ENCODE measurements around the gene CREB3L2. TPM values are rescaled to one million over a fixed set of nuclear protein-coding genes. Genes with fewer than 3 reads are reported as not detected.

CREB3L2 gene
- total and polyA plus RNA-seq, 4 donors, result 13.0 to 25.7 (median 19.5) TPM

DNA sequence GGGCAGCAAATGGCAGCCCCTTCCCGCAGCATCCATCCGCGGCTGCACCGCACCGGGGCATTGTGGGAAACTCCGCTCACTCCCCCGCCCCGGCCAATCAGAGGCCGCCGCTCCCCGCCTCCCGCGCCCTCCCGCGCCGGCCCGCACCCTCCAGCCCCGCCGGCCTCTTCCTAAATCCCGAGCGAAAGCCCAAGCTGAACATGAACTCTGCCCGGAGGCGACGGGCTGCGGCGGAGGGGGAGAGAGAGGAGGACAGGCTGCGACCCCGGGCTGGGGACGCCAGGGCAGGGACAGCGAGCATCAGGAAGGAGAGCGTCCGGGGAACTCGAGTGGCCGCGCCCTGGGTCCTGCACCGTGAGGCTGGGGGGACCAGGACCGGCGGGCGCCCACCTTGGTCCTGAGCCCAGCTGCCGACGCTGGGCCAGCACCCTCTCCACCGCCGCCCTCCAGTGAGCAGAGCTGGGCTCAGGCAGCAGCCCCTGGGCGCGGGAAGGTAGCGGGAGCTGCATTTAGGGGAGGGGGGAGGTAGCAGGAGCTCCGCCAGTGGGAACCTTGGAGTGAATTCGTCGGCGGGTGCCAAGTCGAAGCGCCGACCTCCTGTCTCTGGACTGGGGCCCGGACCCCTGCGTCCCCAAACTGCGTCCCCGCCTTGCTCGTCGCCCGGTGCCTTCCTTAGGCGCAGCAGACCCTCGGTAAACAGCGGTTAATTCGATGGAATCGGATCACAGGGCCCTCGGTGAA lies 154.9 kb downstream of the CREB3L2 start, which contains the start of gene DGKI:
Gene DGKI, minus strand, starts transcription at position 148 of the 741 bp plus-strand sequence.
- H3K4me3 ChIP-seq (ENCODE audit: low read depth, low read length), result peak within 1 kb of the TSS; percentile 46
- peak; percentile 41 to 97 (median 76) for DNase-seq (ENCODE audit: low read depth in 4 of 6, low spot score in 6 of 6)
- under 1% methylated on average over 66 of the region's 66 CpGs for WGBS (ENCODE audit: insufficient coverage)
- peaks cover 27% of the 10 kb centered on the region for H3K4me1 ChIP-seq (ENCODE audit: control insufficient read depth, insufficient read depth, low read length)
- H3K36me3 ChIP-seq (ENCODE audit: control insufficient read depth, insufficient read depth, low read length), result no peaks in the 10 kb centered on the region
- H3K27ac ChIP-seq (ENCODE audit: low read depth, low read length), result peak within 1 kb of the TSS; percentile 63
- peaks cover 2% of the 10 kb centered on the region for H3K27me3 ChIP-seq (ENCODE audit: control insufficient read depth, insufficient read depth, low read length)
- H3K9me3 ChIP-seq (ENCODE audit: control insufficient read depth, insufficient read depth, low read length), result no peaks in the 10 kb centered on the region

GRCh38 chr7:137846549-137846826 lies 155.4 kb downstream of the CREB3L2 start:
- peak overlapping the region; percentile 46 for H3K4me3 ChIP-seq (ENCODE audit: low read depth, low read length)
- H3K9me3 ChIP-seq (ENCODE audit: control insufficient read depth, insufficient read depth, low read length), result no peaks in the 10 kb centered on the region
- no peak for DNase-seq (ENCODE audit: low read depth in 4 of 6, low spot score in 6 of 6)
- peaks cover 27% of the 10 kb centered on the region for H3K4me1 ChIP-seq (ENCODE audit: control insufficient read depth, insufficient read depth, low read length)
- no peak overlapping the region for H3K27ac ChIP-seq (ENCODE audit: low read depth, low read length)
- peaks cover 2% of the 10 kb centered on the region for H3K27me3 ChIP-seq (ENCODE audit: control insufficient read depth, insufficient read depth, low read length)
- under 1% methylated on average over 47 of the region's 47 CpGs for WGBS (ENCODE audit: insufficient coverage)
- H3K36me3 ChIP-seq (ENCODE audit: control insufficient read depth, insufficient read depth, low read length), result no peaks in the 10 kb centered on the region

GRCh38 chr7:137844677-137845425 lies 157.0 kb downstream of the CREB3L2 start:
- WGBS (ENCODE audit: insufficient coverage), result 70% methylated on average over 6 of the region's 8 CpGs

GRCh38 chr7:137839903-137840779 lies 161.7 kb downstream of the CREB3L2 start:
- no peaks in the 10 kb centered on the region for H3K9me3 ChIP-seq (ENCODE audit: control insufficient read depth, insufficient read depth, low read length)
- H3K27me3 ChIP-seq (ENCODE audit: control insufficient read depth, insufficient read depth, low read length), result peaks cover 2% of the 10 kb centered on the region
- H3K4me3 ChIP-seq (ENCODE audit: low read depth, low read length), result no peak overlapping the region
- H3K4me1 ChIP-seq (ENCODE audit: control insufficient read depth, insufficient read depth, low read length), result peaks cover 19% of the 10 kb centered on the region
- peak overlapping the region; percentile 25 for H3K27ac ChIP-seq (ENCODE audit: low read depth, low read length)
- no peaks in the 10 kb centered on the region for H3K36me3 ChIP-seq (ENCODE audit: control insufficient read depth, insufficient read depth, low read length)
- DNase-seq (ENCODE audit: low read depth in 4 of 6, low spot score in 6 of 6), result no peak
- 0% methylated on average over 1 of the region's 6 CpGs for WGBS (ENCODE audit: insufficient coverage)

More at GRCh38 chr7:137844677-137845425, 157.0 kb downstream of the CREB3L2 start:
- DNase-seq (ENCODE audit: low read depth in 4 of 6, low spot score in 6 of 6), result peak in 1 of 6 donors; percentile 55
- peaks cover 32% of the 10 kb centered on the region for H3K4me1 ChIP-seq (ENCODE audit: control insufficient read depth, insufficient read depth, low read length)
- H3K9me3 ChIP-seq (ENCODE audit: control insufficient read depth, insufficient read depth, low read length), result no peaks in the 10 kb centered on the region
- peaks cover 2% of the 10 kb centered on the region for H3K27me3 ChIP-seq (ENCODE audit: control insufficient read depth, insufficient read depth, low read length)
- no peak overlapping the region for H3K27ac ChIP-seq (ENCODE audit: low read depth, low read length)
- H3K36me3 ChIP-seq (ENCODE audit: control insufficient read depth, insufficient read depth, low read length), result no peaks in the 10 kb centered on the region
- no peak overlapping the region for H3K4me3 ChIP-seq (ENCODE audit: low read depth, low read length)

DNA sequence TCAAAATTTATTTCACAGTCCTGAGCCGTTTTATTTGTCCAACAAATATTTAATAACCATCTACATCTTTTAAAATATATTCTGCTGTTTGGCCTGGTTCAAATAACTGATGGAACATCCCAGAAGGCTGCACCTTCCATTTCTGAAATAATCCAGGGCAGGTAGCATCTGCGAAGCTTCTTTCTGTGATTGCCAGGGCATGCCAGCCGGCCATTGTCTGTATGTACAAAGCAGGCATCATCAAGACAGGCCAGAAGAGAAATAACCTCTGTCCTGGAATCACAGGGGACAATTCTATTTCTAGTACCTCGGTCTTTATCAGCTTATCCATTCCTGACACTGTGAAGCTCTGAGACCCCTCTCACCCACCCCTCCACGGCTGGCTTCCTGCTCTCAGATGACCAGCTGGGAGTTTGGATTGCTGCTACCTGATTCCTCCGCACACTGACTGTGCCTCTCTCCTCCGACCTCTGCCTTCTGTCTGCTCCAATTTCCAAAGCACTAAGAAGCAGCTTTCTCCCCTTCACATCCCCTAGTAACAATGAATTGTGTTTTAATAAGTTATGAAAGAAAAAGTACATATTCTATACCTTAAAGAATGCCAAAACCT lies 163.1 kb downstream of the CREB3L2 start:
- Histone ChIP-seq H3K27ac (ENCODE audit: low read depth, low read length) (no peak overlapping the region), H3K9me3 (ENCODE audit: control insufficient read depth, insufficient read depth, low read length) (no peaks in the 10 kb centered on the region), H3K36me3 (ENCODE audit: control insufficient read depth, insufficient read depth, low read length) (no peaks in the 10 kb centered on the region), H3K4me3 (ENCODE audit: low read depth, low read length) (no peak overlapping the region), H3K27me3 (ENCODE audit: control insufficient read depth, insufficient read depth, low read length) (no peaks in the 10 kb centered on the region), H3K4me1 (ENCODE audit: control insufficient read depth, insufficient read depth, low read length) (peaks cover 11% of the 10 kb centered on the region)
- DNase-seq (ENCODE audit: low read depth in 4 of 6, low spot score in 6 of 6), result no peak
- WGBS (ENCODE audit: insufficient coverage), result 47% methylated on average over 4 of the region's 7 CpGs

- no peaks in the 10 kb centered on the region for H3K36me3 ChIP-seq (ENCODE audit: control insufficient read depth, insufficient read depth, low read length)
- WGBS (ENCODE audit: insufficient coverage), result no CpG with 5 or more reads among the region's 1 CpG
- no peaks in the 10 kb centered on the region for H3K27me3 ChIP-seq (ENCODE audit: control insufficient read depth, insufficient read depth, low read length)
- DNase-seq (ENCODE audit: low read depth in 4 of 6, low spot score in 6 of 6), result no peak
- no peak overlapping the region for H3K4me3 ChIP-seq (ENCODE audit: low read depth, low read length)
- H3K9me3 ChIP-seq (ENCODE audit: control insufficient read depth, insufficient read depth, low read length), result peaks cover 14% of the 10 kb centered on the region
- H3K27ac ChIP-seq (ENCODE audit: low read depth, low read length), result no peak overlapping the region
- peaks cover 8% of the 10 kb centered on the region for H3K4me1 ChIP-seq (ENCODE audit: control insufficient read depth, insufficient read depth, low read length)
These were observed 165.3 kb downstream of the CREB3L2 start for GRCh38 chr7:137836541-137836940.

GRCh38 chr7:137836113-137836509 lies 165.8 kb downstream of the CREB3L2 start:
- H3K27ac ChIP-seq (ENCODE audit: low read depth, low read length), result no peak overlapping the region
- no peak for DNase-seq (ENCODE audit: low read depth in 4 of 6, low spot score in 6 of 6)
- H3K4me3 ChIP-seq (ENCODE audit: low read depth, low read length), result no peak overlapping the region
- WGBS (ENCODE audit: insufficient coverage), result 100% methylated on average over 2 of the region's 3 CpGs
- H3K36me3 ChIP-seq (ENCODE audit: control insufficient read depth, insufficient read depth, low read length), result no peaks in the 10 kb centered on the region
- H3K9me3 ChIP-seq (ENCODE audit: control insufficient read depth, insufficient read depth, low read length), result peaks cover 14% of the 10 kb centered on the region
- H3K4me1 ChIP-seq (ENCODE audit: control insufficient read depth, insufficient read depth, low read length), result peaks cover 8% of the 10 kb centered on the region
- no peaks in the 10 kb centered on the region for H3K27me3 ChIP-seq (ENCODE audit: control insufficient read depth, insufficient read depth, low read length)

GRCh38 chr7:137835486-137836112 lies 166.3 kb downstream of the CREB3L2 start:
- no peak overlapping the region for H3K27ac ChIP-seq (ENCODE audit: low read depth, low read length)
- H3K36me3 ChIP-seq (ENCODE audit: control insufficient read depth, insufficient read depth, low read length), result no peaks in the 10 kb centered on the region
- DNase-seq (ENCODE audit: low read depth in 4 of 6, low spot score in 6 of 6), result no peak
- H3K4me1 ChIP-seq (ENCODE audit: control insufficient read depth, insufficient read depth, low read length), result peaks cover 8% of the 10 kb centered on the region
- 67% methylated on average over 1 of the region's 3 CpGs for WGBS (ENCODE audit: insufficient coverage)
- H3K27me3 ChIP-seq (ENCODE audit: control insufficient read depth, insufficient read depth, low read length), result no peaks in the 10 kb centered on the region
- no peak overlapping the region for H3K4me3 ChIP-seq (ENCODE audit: low read depth, low read length)
- H3K9me3 ChIP-seq (ENCODE audit: control insufficient read depth, insufficient read depth, low read length), result peaks cover 14% of the 10 kb centered on the region

GRCh38 chr7:137834552-137834951 lies 167.3 kb downstream of the CREB3L2 start:
- Histone ChIP-seq H3K27me3 (ENCODE audit: control insufficient read depth, insufficient read depth, low read length) (no peaks in the 10 kb centered on the region), H3K9me3 (ENCODE audit: control insufficient read depth, insufficient read depth, low read length) (peaks cover 14% of the 10 kb centered on the region), H3K36me3 (ENCODE audit: control insufficient read depth, insufficient read depth, low read length) (no peaks in the 10 kb centered on the region), H3K27ac (ENCODE audit: low read depth, low read length) (no peak overlapping the region), H3K4me1 (ENCODE audit: control insufficient read depth, insufficient read depth, low read length) (peaks cover 3% of the 10 kb centered on the region), H3K4me3 (ENCODE audit: low read depth, low read length) (no peak overlapping the region)
- DNase-seq (ENCODE audit: low read depth in 4 of 6, low spot score in 6 of 6), result no peak
- WGBS (ENCODE audit: insufficient coverage), result no CpG with 5 or more reads among the region's 1 CpG

Measured in spinal cord (tissue), 10 donors.